Ovary (tissue), 9 donors: ENCODE data around the gene RPL36. TPM values are rescaled to one million over a fixed set of nuclear protein-coding genes. Genes with fewer than 3 reads are reported as not detected.

Experiments used
- DNase-seq, 5 donors: peaks; one replicate each; pipeline ENCODE4 v3.0.0-alpha.2; 2019 to 2020
- H3K27ac ChIP-seq, 2 donors: fragments of 200-600 bp; one replicate each; pipeline versions ENCODE4 v1.5.1 to v1.8.0; 2019 to 2022
- H3K27me3 ChIP-seq: fragments of 200-600 bp; one replicate; pipeline ENCODE4 v1.8.0; 2022
- H3K36me3 ChIP-seq: fragments of 200-600 bp; sonication (generic); one replicate; pipeline ENCODE4 v1.5.1; 2019
- H3K4me1 ChIP-seq: one replicate; pipeline ENCODE4 v1.8.1; 2013; ENCODE audit warnings: mild to moderate bottlenecking, moderate library complexity; ENCODE audit not compliant: insufficient read depth
- H3K4me3 ChIP-seq: fragments of 200-600 bp; sonication (generic); one replicate; pipeline ENCODE4 v1.5.1; 2017
- H3K9me3 ChIP-seq, 2 donors: fragments of 200-600 bp in 1 of 2; sonication (generic) in 1 of 2; one replicate each; pipeline versions ENCODE4 v1.5.1 to v1.8.1; 2013 to 2019; ENCODE audit warnings: mild to moderate bottlenecking in 1 of 2, moderate library complexity in 1 of 2
- CTCF ChIP-seq, 3 donors: fragments of 450-650 bp in 2 of 3; fragments of 200-600 bp in 1 of 3; IDR thresholded peaks; one replicate each; pipeline versions ENCODE4 v1.5.1 to v1.8.0; 2016 to 2022; ENCODE audit warnings: antibody characterized with exemption in 3 of 3, mild to moderate bottlenecking in 1 of 3
- EP300 ChIP-seq: sonication (generic); formaldehyde crosslinking; IDR thresholded peaks from one replicate; pipeline ENCODE4 v1.6.1; 2017; ENCODE audit warnings: antibody characterized with exemption
- POLR2A ChIP-seq: fragments of 450-650 bp; IDR thresholded peaks from one replicate; pipeline ENCODE4 v1.6.1; 2017; ENCODE audit warnings: antibody characterized with exemption, mild to moderate bottlenecking, moderate library complexity
- WGBS, 3 donors: extraction: QIAGEN DNeasy Blood & Tissue Kit in 1 of 3; methylation state at CpG; one replicate each; pipeline versions ENCODE4 v1.1.5 to v1.1.7; 2013 to 2017; 5-methylcytosine and 5-hydroxymethylcytosine counted together
- intact Hi-C, 4 donors: fragments of 100-400 bp; cut with DNase I; formaldehyde crosslinking; loops; one replicate each; pipeline versions ENCODE4 v1.11.0 to v1.15.1; 2022 to 2023
- polyA plus RNA-seq, 2 donors: library from polyadenylated mRNA; stranded (reverse); fragments of 200-250 nt in 1 of 2; fragments of 350-450 nt in 1 of 2; fragmentation: Illumina TruSeq in 1 of 2; extraction: RNeasy Lipid Tissue Mini Kit (QIAGEN cat#74804) in 1 of 2; gene quantifications; one replicate each; pipeline ENCODE4 v1.2.3, GENCODE V29; 2013 to 2014
- total RNA-seq, 7 donors: library from RNA; depleted of rRNA in 2 of 7; stranded (reverse); fragments of >200 nt in 2 of 7; fragmentation: NEBNext Ultra II Directional in 3 of 7; extraction: Animal tissue kit (Norgen Biotek cat#: 25700) in 3 of 7; gene quantifications; one replicate each; pipeline versions ENCODE4 v1.1.0 to v1.2.4, GENCODE V29; 2016 to 2023
- donor health status: DM: no; HTN: no; CAD: no; lungs with moderate emphysema.
- donor health status: DM: no; HTN: no; CAD: no.
- donor health status: Bipolar disorder and iron deficiency.
- donor health status: DM: yes; HTN: yes; CAD: no.
- donor health status: DM: no; HTN: no; CAD: no.
- donor health status: DM: yes; HTN: yes; CAD: no.

Gene RPL36
- total and polyA plus RNA-seq, 9 donors: 318 to 2,904 (median 1,897) TPM

GRCh38 chr19:5677580-5677979 is 12.5 kb upstream of the RPL36 start:
- H3K27ac ChIP-seq: no peak overlapping the region
- H3K27me3 ChIP-seq: no peaks in the 10 kb centered on the region
- H3K36me3 ChIP-seq: no peaks in the 10 kb centered on the region
- TF ChIP-seq EP300: no peak
- no peak for TF ChIP-seq POLR2A
- no peak for TF ChIP-seq CTCF (IDR thresholded peaks at IDR 0.05)
- intact Hi-C loops: loop anchor here in 1 of 4 donors (5.0 kb wide), 1 partner anchor 50 kb away; no protein-coding TSS in a partner anchor
- H3K4me1 ChIP-seq: peaks cover 10% of the 10 kb centered on the region
- DNase-seq: no peak
- H3K4me3 ChIP-seq: no peak overlapping the region
- WGBS, 3 donors: 83 to 88% (median 86%) methylated on average over 9 of the region's 9 CpGs
- no peaks in the 10 kb centered on the region for H3K9me3 ChIP-seq

GRCh38 chr19:5678071-5678718 is 11.9 kb upstream of the RPL36 start:
- TF ChIP-seq CTCF (IDR thresholded peaks at IDR 0.05) (no peak), EP300 (no peak), POLR2A (no peak)
- H3K36me3 ChIP-seq: no peaks in the 10 kb centered on the region
- intact Hi-C loops: loop anchor here in 1 of 4 donors (5.0 kb wide), 1 partner anchor 51 kb away; no protein-coding TSS in a partner anchor
- H3K4me1 ChIP-seq: peaks cover 10% of the 10 kb centered on the region
- H3K27ac ChIP-seq: no peak overlapping the region
- WGBS, 3 donors: 81 to 90% (median 86%) methylated on average over 17 to 22 of the region's 22 CpGs
- H3K27me3 ChIP-seq: no peaks in the 10 kb centered on the region
- DNase-seq: peak in 1 of 5 donors; percentile 41
- no peaks in the 10 kb centered on the region for H3K9me3 ChIP-seq
- H3K4me3 ChIP-seq: no peak overlapping the region

DNA sequence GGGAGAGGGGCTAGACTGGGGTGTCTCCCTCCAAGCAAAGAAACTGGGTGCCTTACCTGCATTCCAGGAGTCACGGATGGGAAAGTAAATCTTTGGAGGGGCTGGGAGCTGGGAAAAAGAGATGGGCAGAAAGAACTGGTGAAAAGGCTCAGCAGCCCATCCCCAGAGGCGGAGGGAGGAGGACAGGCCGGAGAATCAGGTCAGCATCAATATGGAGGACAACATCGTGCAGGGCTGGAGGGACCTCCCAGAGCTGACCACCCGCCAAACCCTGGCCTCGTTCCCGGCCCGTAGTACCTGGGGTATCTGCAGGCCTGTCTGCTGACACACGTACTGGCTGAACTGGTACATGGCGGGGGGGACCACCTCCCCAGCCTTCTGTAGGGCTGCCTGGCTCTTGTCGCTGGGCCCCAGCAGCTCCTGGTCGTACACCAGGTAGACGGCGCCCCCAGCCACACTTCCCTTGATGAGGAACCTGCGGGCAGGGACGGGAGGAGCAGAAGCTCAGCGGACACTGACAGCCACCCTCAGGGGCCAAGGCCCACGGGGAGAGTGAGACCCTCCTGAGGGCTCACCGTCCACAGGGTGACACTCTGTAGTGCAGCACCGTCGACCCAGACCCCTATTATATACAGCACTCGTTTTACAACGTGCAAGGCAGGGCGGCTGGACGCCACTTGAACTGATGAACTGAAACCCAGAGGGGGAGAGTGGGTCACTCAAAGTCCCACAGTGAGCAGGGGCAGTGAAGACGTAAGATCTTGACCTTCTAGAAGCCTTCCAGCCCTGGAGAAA is 10.6 kb upstream of the RPL36 start:
- no peaks in the 10 kb centered on the region for H3K27me3 ChIP-seq
- WGBS, 3 donors: 15 to 21% (median 17%) methylated on average over 26 of the region's 26 CpGs
- H3K9me3 ChIP-seq: no peaks in the 10 kb centered on the region
- H3K4me3 ChIP-seq: peak overlapping the region; percentile 94
- peak in 3 of 5 donors; percentile 41 to 63 (median 63) for DNase-seq
- TF ChIP-seq CTCF (IDR thresholded peaks at IDR 0.05) (no peak), EP300 (no peak), POLR2A (no peak)
- peaks cover 10% of the 10 kb centered on the region for H3K4me1 ChIP-seq
- peak overlapping the region in 1 of 2 donors; percentile 88 for H3K27ac ChIP-seq
- intact Hi-C loops: loop anchor here in 2 of 4 donors (5.0 to 10.0 kb wide), 2 partner anchors 52 to 55 kb away; partner anchors contain the start of genes SAFB (in 1 of the 2) and SAFB2 (in 1 of the 2)
- H3K36me3 ChIP-seq: no peaks in the 10 kb centered on the region

GRCh38 chr19:5680084-5680436 is 10.0 kb upstream of the RPL36 start:
- 0 to 1% (median 1%) methylated on average over 23 of the region's 23 CpGs for WGBS, 3 donors
- peak overlapping the region; percentile 94 for H3K4me3 ChIP-seq
- no peaks in the 10 kb centered on the region for H3K36me3 ChIP-seq
- H3K27me3 ChIP-seq: no peaks in the 10 kb centered on the region
- TF ChIP-seq CTCF (IDR thresholded peaks at IDR 0.05) (no peak), POLR2A (peak; percentile 12)
- H3K9me3 ChIP-seq: no peaks in the 10 kb centered on the region
- H3K4me1 ChIP-seq: peaks cover 10% of the 10 kb centered on the region
- peak overlapping the region in 1 of 2 donors; percentile 88 for H3K27ac ChIP-seq
- no peak for DNase-seq
- intact Hi-C loops: loop anchor here in 1 of 4 donors (10.0 kb wide), 1 partner anchor 55 kb away; the partner anchor contains the start of genes SAFB and SAFB2
